SK-N-SH (cell line): ENCODE measurements around the gene GSTM5. TPM values are rescaled to one million over a fixed set of nuclear protein-coding genes. Genes with fewer than 3 reads are reported as not detected.
"Not testable (repeated sequence)": the region's sequence is repeated elsewhere in the genome, so short reads cannot be mapped to it uniquely, and the experiment has no call there.

Experiments used
- CTCF ChIA-PET: fragments of 300-600, 350-600 bp; formaldehyde crosslinking; extraction: SDS; loops from one replicate; lab custom pipeline; 2021; lab: Yijun Ruan, JAX
- POLR2A ChIA-PET: fragments of 350-600 bp; sonication (Branson Sonifier 250); formaldehyde crosslinking; extraction: SDS; loops from one replicate; lab custom pipeline; 2020; ENCODE audit warnings: antibody characterized with exemption, inconsistent platforms; lab: Yijun Ruan, JAX
- DNase-seq: peaks from one replicate; pipeline ENCODE4 v3.0.0; 2012
- H2AFZ ChIP-seq: fragments of 200-600 bp; sonication (generic); 2 replicates; pipeline ENCODE4 v1.8.1; 2016; ENCODE audit warnings: antibody characterized with exemption, mild to moderate bottlenecking, low read depth
- H3F3A ChIP-seq: fragments of 200-600 bp; sonication (generic); replicated peaks from 2 replicates; pipeline ENCODE3; 2016; ENCODE audit warnings: antibody characterized with exemption, mild to moderate bottlenecking; ENCODE audit not compliant: insufficient read depth
- H3K27ac ChIP-seq, 2 experiments: fragments of 200-500 bp in 1 of 2; fragments of 200-600 bp in 1 of 2; sonication (Bioruptor generic) in 1 of 2; sonication (generic), shearing (Covaris generic) in 1 of 2; 2 replicates each; pipeline versions ENCODE4 v1.5.1 to v1.6.1; 2014 to 2016; ENCODE audit warnings: low read depth in 2 of 2, inconsistent platforms in 1 of 2, low read length in 1 of 2, mild to moderate bottlenecking in 1 of 2, mixed read lengths in 1 of 2
- H3K27me3 ChIP-seq: fragments of 200-600 bp; sonication (generic), shearing (Covaris generic); 2 replicates; pipeline ENCODE4 v1.6.1; 2016; ENCODE audit warnings: mixed run types; ENCODE audit not compliant: insufficient read depth
- H3K36me3 ChIP-seq, 2 experiments: fragments of 200-500 bp in 1 of 2; fragments of 200-600 bp in 1 of 2; sonication (Bioruptor generic) in 1 of 2; sonication (generic) in 1 of 2; replicated peaks in 1 of 2; 2 replicates each; pipeline versions ENCODE3 to v1.5.1; 2014 to 2016; ENCODE audit warnings: low read length in 1 of 2, mild to moderate bottlenecking in 1 of 2; ENCODE audit not compliant: insufficient read depth in 2 of 2, control insufficient read depth in 1 of 2
- H3K4me1 ChIP-seq, 2 experiments: fragments of 200-500 bp in 1 of 2; fragments of 200-600 bp in 1 of 2; sonication (Bioruptor generic) in 1 of 2; sonication (generic), shearing (Covaris generic) in 1 of 2; 2 replicates each; pipeline versions ENCODE4 v1.5.1 to v1.6.1; 2014 to 2016; ENCODE audit warnings: low read depth in 1 of 2, low read length in 1 of 2, mixed run types in 1 of 2; ENCODE audit not compliant: insufficient read depth in 2 of 2, control insufficient read depth in 1 of 2
- H3K4me2 ChIP-seq: fragments of 200-600 bp; sonication (generic), shearing (Covaris generic); 2 replicates; pipeline ENCODE4 v1.6.1; 2017; ENCODE audit warnings: mixed run types
- H3K4me3 ChIP-seq, 2 experiments: fragments of 200-500 bp in 1 of 2; fragments of 200-600 bp in 1 of 2; sonication (Bioruptor generic) in 1 of 2; sonication (generic), shearing (Covaris generic) in 1 of 2; 2 replicates each; pipeline versions ENCODE4 v1.5.1 to v1.8.1; 2014 to 2016; ENCODE audit warnings: low read depth in 2 of 2, inconsistent platforms in 1 of 2, low read length in 1 of 2, mild to moderate bottlenecking in 1 of 2, mixed read lengths in 1 of 2, moderate library complexity in 1 of 2
- H3K79me2 ChIP-seq: fragments of 200-600 bp; sonication (generic); 2 replicates; pipeline ENCODE4 v1.8.1; 2017; ENCODE audit warnings: mild to moderate bottlenecking; ENCODE audit not compliant: insufficient read depth
- H3K9ac ChIP-seq: fragments of 200-600 bp; sonication (generic); 2 replicates; pipeline ENCODE4 v1.6.1; 2017; ENCODE audit warnings: mixed run types
- H3K9me2 ChIP-seq: fragments of 200-600 bp; sonication (generic); 2 replicates; pipeline ENCODE4 v1.6.1; 2017; ENCODE audit warnings: mixed run types
- H3K9me3 ChIP-seq: fragments of 200-600 bp; sonication (generic); 2 replicates; pipeline ENCODE4 v1.6.1; 2017; ENCODE audit warnings: mixed run types, mild to moderate bottlenecking, moderate library complexity
- H4K20me1 ChIP-seq: fragments of 200-600 bp; sonication (generic); 2 replicates; pipeline ENCODE4 v1.6.1; 2017; ENCODE audit warnings: mild to moderate bottlenecking, mixed run types; ENCODE audit not compliant: insufficient read depth
- ELF1 ChIP-seq: IDR thresholded peaks from 2 replicates; pipeline ENCODE4 v1.4.0; 2012
- JUND ChIP-seq: IDR thresholded peaks from 2 replicates; pipeline ENCODE4 v1.4.0; 2012
- MXI1 ChIP-seq: IDR thresholded peaks from 2 replicates; pipeline ENCODE4 v1.6.1; 2012; ENCODE audit warnings: mild to moderate bottlenecking, low read depth, low read length, improper control_type of control experiment
- NFIC ChIP-seq: IDR thresholded peaks from 2 replicates; pipeline ENCODE4 v1.4.0; 2012; ENCODE audit warnings: borderline replicate concordance
- RCOR1 ChIP-seq: fragments of 150-350 bp; IDR thresholded peaks from 2 replicates; pipeline ENCODE4 v1.6.1; 2017; ENCODE audit warnings: antibody characterized with exemption, low read length
- RFX5 ChIP-seq: IDR thresholded peaks from 2 replicates; pipeline ENCODE4 v1.6.1; 2012; ENCODE audit warnings: mild to moderate bottlenecking, improper control_type of control experiment, low read length
- RXRA ChIP-seq: IDR thresholded peaks from 2 replicates; pipeline ENCODE4 v1.4.0; 2012; ENCODE audit warnings: low read depth, mild to moderate bottlenecking, borderline replicate concordance
- SIN3A ChIP-seq: IDR thresholded peaks from 2 replicates; pipeline ENCODE4 v1.6.1; 2012; ENCODE audit warnings: low read depth, mild to moderate bottlenecking, low read length, moderate library complexity, borderline replicate concordance
- USF1 ChIP-seq: IDR thresholded peaks from 2 replicates; pipeline ENCODE4 v1.4.0; 2012; ENCODE audit warnings: low read depth, borderline replicate concordance
- YY1 ChIP-seq: IDR thresholded peaks from 2 replicates; pipeline ENCODE4 v1.4.0; 2012; ENCODE audit warnings: low read depth, mild to moderate bottlenecking
- ZBTB33 ChIP-seq: IDR thresholded peaks from 2 replicates; pipeline ENCODE4 v1.4.0; 2012; ENCODE audit warnings: low read depth, borderline replicate concordance
- WGBS: methylation state at CpG from one replicate; pipeline ENCODE4 v1.1.6; 2017; ENCODE audit warnings: low lambda C conversion rate; 5-methylcytosine and 5-hydroxymethylcytosine counted together
- polyA plus RNA-seq, 3 experiments: library from polyadenylated mRNA; depleted of rRNA; stranded (reverse); fragments of >200 nt; gene quantifications; 2 replicates each; pipeline ENCODE4 v1.2.3, GENCODE V29; 2012

The GSTM5 gene
- polyA plus RNA-seq, 1 of the 3 experiments (the other 2 are of a cell fraction) = not detected

GRCh38 chr1:109751531-109752260 lies 39.6 kb downstream of the GSTM5 start:
- TF ChIP-seq RCOR1 = no peak
- Histone ChIP-seq H3K9me2 (no peaks in the 10 kb centered on the region), H3K27ac (no peak overlapping the region), H3K9me3 (no peaks in the 10 kb centered on the region), H3K4me1 (no peaks in the 10 kb centered on the region), H3K4me3 (no peak overlapping the region), H3K27me3 (peaks cover 10% of the 10 kb centered on the region; the same call in 1 of the 2 replicates), H3K36me3 (no peaks in the 10 kb centered on the region), H3K79me2 (no peaks in the 10 kb centered on the region), H4K20me1 (no peaks in the 10 kb centered on the region), H3K9ac (no peak overlapping the region), H2AFZ (no peak overlapping the region), H3K4me2 (no peak overlapping the region), H3F3A (no peaks in the 10 kb centered on the region)
- CTCF ChIA-PET = interaction anchor here (1.1 to 1.7 kb wide), 2 partner anchors 102 to 219 kb away, joined by 4 to 5 read pairs; no protein-coding TSS in a partner anchor
- WGBS = 63% methylated on average over 9 of the region's 12 CpGs
- POLR2A ChIA-PET = interaction anchor here (1.7 kb wide), 1 partner anchor 12 kb away, joined by 4 read pairs; no protein-coding TSS in a partner anchor
- DNase-seq = no peak

GRCh38 chr1:109754738-109755137 lies 42.7 kb downstream of the GSTM5 start:
- no peaks in the 10 kb centered on the region for H3F3A ChIP-seq
- no peak overlapping the region for H2AFZ ChIP-seq
- TF ChIP-seq NFIC (no peak), YY1 (no peak), RFX5 (no peak), MXI1 (no peak), ELF1 (no peak), USF1 (no peak), ZBTB33 (no peak), SIN3A (no peak), JUND (no peak), RXRA (no peak)
- no peak overlapping the region for H3K4me3 ChIP-seq
- no peak overlapping the region for H3K9ac ChIP-seq
- H3K9me2 ChIP-seq = no peaks in the 10 kb centered on the region
- CTCF ChIA-PET = interaction anchor here (1.0 to 1.6 kb wide), 4 partner anchors 11 to 209 kb away, joined by 3 to 5 read pairs (median 3); no protein-coding TSS in a partner anchor
- H3K4me1 ChIP-seq = no peaks in the 10 kb centered on the region
- H4K20me1 ChIP-seq = no peaks in the 10 kb centered on the region
- no peak overlapping the region for H3K27ac ChIP-seq
- no peaks in the 10 kb centered on the region for H3K36me3 ChIP-seq
- no peaks in the 10 kb centered on the region for H3K9me3 ChIP-seq
- H3K4me2 ChIP-seq = no peak overlapping the region
- DNase-seq = no peak
- no peaks in the 10 kb centered on the region for H3K79me2 ChIP-seq
- POLR2A ChIA-PET = no interaction called here
- no peaks in the 10 kb centered on the region; the same call in 1 of the 2 replicates for H3K27me3 ChIP-seq
- WGBS = 64% methylated on average over 2 of the region's 2 CpGs

- H3K4me2 ChIP-seq, H3K9me3 ChIP-seq, DNase-seq, POLR2A ChIA-PET, H3K9me2 ChIP-seq, H3K4me1 ChIP-seq, H3K9ac ChIP-seq, H3K27ac ChIP-seq, H4K20me1 ChIP-seq, H3K36me3 ChIP-seq, H3K79me2 ChIP-seq, H3K27me3 ChIP-seq, H3K4me3 ChIP-seq, H3F3A ChIP-seq, H2AFZ ChIP-seq: not testable (repeated sequence)
- CTCF ChIA-PET = interaction anchor here (1.0 to 1.9 kb wide), 3 partner anchors 20 to 228 kb away, joined by 3 to 7 read pairs (median 4); partner anchors contain the start of gene AHCYL1
- WGBS = 79% methylated on average over 5 of the region's 5 CpGs
Measured at GRCh38 chr1:109756325-109756724, 44.3 kb downstream of the GSTM5 start.
